DND-41 (cell line): ENCODE data around the gene SRC.

Experiments used
- ATAC-seq: fragments of 200-7000 bp; cut with Tn5 transposase; 3 replicates; pipeline ENCODE4 v1.9.1; 2021; ENCODE audit warnings: low read depth; ENCODE audit not compliant: insufficient read depth
- DNase-seq: peaks from one replicate; pipeline ENCODE4 v3.0.0-alpha.2; 2020
- H2AFZ ChIP-seq: 2 replicates; pipeline ENCODE4 v1.6.0; 2012; ENCODE audit warnings: low read depth, low read length
- H3K27ac ChIP-seq: 2 replicates; pipeline ENCODE4 v1.5.1; 2012; ENCODE audit warnings: low read length, inconsistent platforms
- H3K27me3 ChIP-seq: fragments of 200-600 bp; sonication (generic); 2 replicates; pipeline ENCODE4 v1.6.0; 2012; ENCODE audit warnings: low read length, mild to moderate bottlenecking, inconsistent platforms; ENCODE audit not compliant: insufficient read depth, poor library complexity
- H3K36me3 ChIP-seq: 2 replicates; pipeline ENCODE4 v1.5.1; 2012; ENCODE audit warnings: low read length, inconsistent platforms; ENCODE audit not compliant: insufficient read depth
- H3K4me1 ChIP-seq: 2 replicates; pipeline ENCODE4 v1.5.1; 2012; ENCODE audit warnings: mild to moderate bottlenecking, low read length; ENCODE audit not compliant: insufficient read depth
- H3K4me2 ChIP-seq: 2 replicates; pipeline ENCODE4 v1.6.0; 2012; ENCODE audit warnings: mild to moderate bottlenecking, moderate library complexity, low read length, inconsistent platforms; ENCODE audit not compliant: insufficient read depth
- H3K4me3 ChIP-seq, 2 experiments: fragments of 200-600 bp in 1 of 2; shearing (Covaris generic) in 1 of 2; 2 replicates each; pipeline ENCODE4 v1.5.1; 2012 to 2016; ENCODE audit warnings: inconsistent platforms in 2 of 2, low read length in 2 of 2, mild to moderate bottlenecking in 2 of 2, low read depth in 1 of 2, moderate library complexity in 1 of 2
- H3K79me2 ChIP-seq: 2 replicates; pipeline ENCODE4 v1.6.0; 2012; ENCODE audit warnings: low read length, inconsistent platforms; ENCODE audit not compliant: insufficient read depth
- H3K9ac ChIP-seq: 2 replicates; pipeline ENCODE4 v1.6.0; 2012; ENCODE audit warnings: low read depth, mild to moderate bottlenecking, inconsistent platforms, low read length, moderate library complexity
- H3K9me3 ChIP-seq: 2 replicates; pipeline ENCODE4 v1.5.1; 2012; ENCODE audit warnings: low read length, moderate library complexity, mild to moderate bottlenecking, inconsistent platforms; ENCODE audit not compliant: insufficient read depth, severe bottlenecking
- H4K20me1 ChIP-seq: 2 replicates; pipeline ENCODE4 v1.6.0; 2012; ENCODE audit warnings: low read length; ENCODE audit not compliant: insufficient read depth
- EZH2 ChIP-seq: IDR thresholded peaks from 3 replicates; pipeline ENCODE4 v1.6.1; 2012; ENCODE audit warnings: borderline replicate concordance, low read depth, mild to moderate bottlenecking, moderate library complexity, low read length, inconsistent platforms; ENCODE audit not compliant: severe bottlenecking
- TF ChIP-seq, protein P1 (sequence below): IDR thresholded peaks from 2 replicates; pipeline ENCODE4 v1.5.1; 2012; ENCODE audit warnings: borderline replicate concordance, low read length, moderate library complexity, mild to moderate bottlenecking; ENCODE audit not compliant: poor library complexity, severe bottlenecking; ENCODE audit errors: extremely low read depth

SRC gene

DNA sequence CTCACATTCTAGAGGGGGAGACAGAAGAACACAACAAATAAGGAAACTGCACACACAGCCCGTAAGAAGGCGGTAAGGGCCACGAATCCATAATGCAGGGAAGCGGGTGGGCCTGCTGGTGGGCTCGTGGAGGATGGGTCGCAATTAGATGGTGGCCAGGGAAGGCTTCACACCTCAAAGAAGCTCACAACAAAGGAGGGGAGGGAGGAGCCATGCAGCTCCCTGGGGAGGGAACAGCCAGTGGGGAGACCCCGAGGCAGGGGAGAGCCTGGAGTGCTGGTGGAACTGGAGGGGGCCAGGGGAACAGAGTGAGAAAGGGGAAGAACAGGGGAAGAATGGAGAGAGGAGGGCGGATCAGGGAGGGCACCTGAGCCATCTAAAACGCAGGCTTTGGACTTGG is 13.4 kb downstream of the SRC start:
- H3K9me3 ChIP-seq = no peaks in the 10 kb centered on the region
- ATAC-seq (no peak), DNase-seq (no peak)
- H3K79me2 ChIP-seq = no peaks in the 10 kb centered on the region; the same call in 1 of the 2 replicates
- TF ChIP-seq EZH2 = no peak
- TF ChIP-seq, protein P1, sequence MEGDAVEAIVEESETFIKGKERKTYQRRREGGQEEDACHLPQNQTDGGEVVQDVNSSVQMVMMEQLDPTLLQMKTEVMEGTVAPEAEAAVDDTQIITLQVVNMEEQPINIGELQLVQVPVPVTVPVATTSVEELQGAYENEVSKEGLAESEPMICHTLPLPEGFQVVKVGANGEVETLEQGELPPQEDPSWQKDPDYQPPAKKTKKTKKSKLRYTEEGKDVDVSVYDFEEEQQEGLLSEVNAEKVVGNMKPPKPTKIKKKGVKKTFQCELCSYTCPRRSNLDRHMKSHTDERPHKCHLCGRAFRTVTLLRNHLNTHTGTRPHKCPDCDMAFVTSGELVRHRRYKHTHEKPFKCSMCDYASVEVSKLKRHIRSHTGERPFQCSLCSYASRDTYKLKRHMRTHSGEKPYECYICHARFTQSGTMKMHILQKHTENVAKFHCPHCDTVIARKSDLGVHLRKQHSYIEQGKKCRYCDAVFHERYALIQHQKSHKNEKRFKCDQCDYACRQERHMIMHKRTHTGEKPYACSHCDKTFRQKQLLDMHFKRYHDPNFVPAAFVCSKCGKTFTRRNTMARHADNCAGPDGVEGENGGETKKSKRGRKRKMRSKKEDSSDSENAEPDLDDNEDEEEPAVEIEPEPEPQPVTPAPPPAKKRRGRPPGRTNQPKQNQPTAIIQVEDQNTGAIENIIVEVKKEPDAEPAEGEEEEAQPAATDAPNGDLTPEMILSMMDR = no peak
- no peak overlapping the region for H3K27ac ChIP-seq
- H3K27me3 ChIP-seq = no peaks in the 10 kb centered on the region
- H3K9ac ChIP-seq = no peak overlapping the region
- H3K4me1 ChIP-seq = no peaks in the 10 kb centered on the region
- peaks cover 46% of the 10 kb centered on the region for H4K20me1 ChIP-seq
- H2AFZ ChIP-seq = no peak overlapping the region
- H3K4me3 ChIP-seq = no peak overlapping the region
- H3K36me3 ChIP-seq = no peaks in the 10 kb centered on the region
- no peak overlapping the region for H3K4me2 ChIP-seq

DNA sequence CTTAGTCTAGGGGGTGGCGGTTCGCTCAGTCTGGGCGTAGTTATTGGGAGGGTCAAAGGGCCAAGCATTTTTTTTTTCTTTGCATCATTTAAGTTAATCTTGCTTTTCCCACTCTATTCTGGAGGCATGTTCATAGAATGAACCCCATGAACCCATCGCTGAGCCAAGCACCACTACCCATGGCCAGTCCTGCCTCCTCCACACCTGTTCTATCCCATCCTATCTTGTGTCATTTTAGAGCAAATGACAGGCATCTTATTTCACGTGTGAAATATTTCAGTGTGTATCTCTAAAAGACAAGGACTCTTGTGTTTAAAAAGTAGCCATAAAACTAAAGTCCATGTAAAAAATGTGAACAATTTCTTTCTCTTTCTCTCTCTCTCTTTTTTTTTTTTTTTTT is 13.9 kb downstream of the SRC start:
- Histone ChIP-seq H3K4me2 (no peak overlapping the region), H3K27me3 (no peaks in the 10 kb centered on the region), H2AFZ (no peak overlapping the region), H3K9me3 (no peaks in the 10 kb centered on the region), H3K4me3 (no peak overlapping the region), H3K27ac (no peak overlapping the region), H3K4me1 (no peaks in the 10 kb centered on the region), H3K9ac (no peak overlapping the region), H4K20me1 (peaks cover 46% of the 10 kb centered on the region), H3K79me2 (no peaks in the 10 kb centered on the region; the same call in 1 of the 2 replicates), H3K36me3 (no peaks in the 10 kb centered on the region)
- DNase-seq (no peak), ATAC-seq (no peak)
- no peak for TF ChIP-seq EZH2
- TF ChIP-seq, protein P1 = no peak

GRCh38 chr20:37360391-37361115 is 14.6 kb downstream of the SRC start:
- no peaks in the 10 kb centered on the region; the same call in 1 of the 2 replicates for H3K79me2 ChIP-seq
- H4K20me1 ChIP-seq = peaks cover 42% of the 10 kb centered on the region
- no peak overlapping the region for H2AFZ ChIP-seq
- TF ChIP-seq, protein P1 = no peak
- TF ChIP-seq EZH2 = no peak
- no peak overlapping the region for H3K27ac ChIP-seq
- ATAC-seq = no peak
- no peaks in the 10 kb centered on the region for H3K36me3 ChIP-seq
- no peak for DNase-seq
- H3K9me3 ChIP-seq = no peaks in the 10 kb centered on the region
- no peaks in the 10 kb centered on the region for H3K4me1 ChIP-seq
- H3K4me3 ChIP-seq = no peak overlapping the region
- no peak overlapping the region for H3K4me2 ChIP-seq
- no peaks in the 10 kb centered on the region for H3K27me3 ChIP-seq
- no peak overlapping the region for H3K9ac ChIP-seq
